ENCODE results near the gene ZSCAN12.

ZSCAN12 gene

GRCh38 chr6:28330041-28330440, 69.5 kb downstream of the ZSCAN12 start:
- Histone ChIP-seq H3K27ac (ENCODE audit: low read depth, low read length) (no peak overlapping the region), H3K27me3 (ENCODE audit: insufficient read depth, low read length) (no peaks in the 10 kb centered on the region), H2AFZ (ENCODE audit: low read length, unreplicated experiment) (no peak overlapping the region), H3K36me3 (ENCODE audit: insufficient read depth, low read length) (no peaks in the 10 kb centered on the region), H3K79me2 (ENCODE audit: control insufficient read depth, insufficient read depth, low read length, unreplicated experiment) (no peaks in the 10 kb centered on the region), H3K4me1 (ENCODE audit: control insufficient read depth, insufficient read depth, low read length, unreplicated experiment) (no peaks in the 10 kb centered on the region), H3K4me3 (ENCODE audit: low read depth, low read length) (no peak overlapping the region)
